HG02759 (cell line): ENCODE measurements around the gene ARF1.

Source experiments
- ATAC-seq: cut with Tn5 transposase; IDR thresholded peaks from one replicate; pipeline ENCODE4 v1.9.1; 2021; ENCODE audit warnings: mild to moderate bottlenecking, moderate library complexity; ENCODE audit not compliant: unreplicated experiment

Gene ARF1

DNA sequence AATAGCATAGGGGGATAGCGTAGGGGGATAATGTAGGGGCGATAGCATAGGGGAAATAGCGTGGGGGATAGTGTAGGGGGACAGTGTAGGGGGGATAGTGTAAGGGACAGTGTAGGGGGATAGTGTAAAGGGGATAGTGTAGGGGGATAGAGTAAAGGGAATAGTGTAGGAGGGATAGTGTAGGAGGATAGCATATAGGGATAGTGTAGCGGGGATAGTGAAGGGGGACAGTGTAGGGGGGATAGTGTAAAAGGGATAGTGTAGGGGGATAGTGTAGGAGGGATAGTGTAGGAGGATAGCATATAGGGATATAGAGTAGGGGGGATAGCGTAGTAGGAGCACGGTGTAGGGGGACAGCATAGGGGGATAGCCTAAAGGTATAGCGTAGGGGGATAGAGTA lies 14.1 kb upstream of the ARF1 start:
- no peak for ATAC-seq

DNA sequence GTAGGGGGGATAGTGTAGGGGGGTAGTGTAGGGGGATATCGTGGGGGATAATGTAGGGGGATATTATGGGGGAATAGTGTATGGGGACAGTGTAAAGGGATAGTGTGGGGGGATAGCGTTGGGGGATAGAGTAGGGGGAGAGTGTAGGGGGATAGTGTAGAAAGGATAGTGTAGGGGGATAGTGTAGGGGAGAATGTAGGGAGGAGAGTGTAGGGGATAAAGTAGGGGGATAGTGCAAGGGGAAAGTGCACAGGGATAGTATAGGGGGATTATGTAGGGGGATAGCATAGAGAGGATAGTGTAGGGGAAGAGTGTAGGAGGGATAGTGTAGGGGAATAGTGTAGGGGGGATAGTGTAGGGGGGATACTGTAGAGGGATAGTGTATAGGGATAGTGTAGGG lies 12.3 kb upstream of the ARF1 start:
- no peak for ATAC-seq

- ATAC-seq: no peak
These were observed 11.7 kb upstream of the ARF1 start for GRCh38 chr1:228070851-228071250.

GRCh38 chr1:228071839-228072657 lies 10.5 kb upstream of the ARF1 start:
- no peak for ATAC-seq

DNA sequence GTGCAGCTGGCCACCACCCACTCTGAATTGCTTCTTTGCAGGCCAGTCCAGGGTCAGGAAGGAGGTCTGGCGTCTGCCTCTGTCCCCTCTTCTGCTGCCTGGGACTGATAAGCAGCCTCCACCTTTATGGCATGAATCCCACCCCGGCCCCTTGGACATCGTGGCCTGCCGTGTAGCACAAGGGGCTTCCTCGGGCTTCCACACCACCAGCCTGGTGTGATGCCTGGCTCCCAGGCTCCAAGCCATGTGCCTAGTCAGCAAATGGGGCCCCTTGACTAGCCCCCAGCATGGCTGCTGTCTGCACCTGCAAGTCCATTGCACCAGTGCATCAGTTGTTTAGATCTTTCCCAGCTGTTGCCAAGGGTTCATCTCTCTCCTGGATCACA lies 9.9 kb upstream of the ARF1 start:
- ATAC-seq: no peak

- no peak for ATAC-seq
These were observed 9.2 kb upstream of the ARF1 start for GRCh38 chr1:228073061-228073856.

DNA sequence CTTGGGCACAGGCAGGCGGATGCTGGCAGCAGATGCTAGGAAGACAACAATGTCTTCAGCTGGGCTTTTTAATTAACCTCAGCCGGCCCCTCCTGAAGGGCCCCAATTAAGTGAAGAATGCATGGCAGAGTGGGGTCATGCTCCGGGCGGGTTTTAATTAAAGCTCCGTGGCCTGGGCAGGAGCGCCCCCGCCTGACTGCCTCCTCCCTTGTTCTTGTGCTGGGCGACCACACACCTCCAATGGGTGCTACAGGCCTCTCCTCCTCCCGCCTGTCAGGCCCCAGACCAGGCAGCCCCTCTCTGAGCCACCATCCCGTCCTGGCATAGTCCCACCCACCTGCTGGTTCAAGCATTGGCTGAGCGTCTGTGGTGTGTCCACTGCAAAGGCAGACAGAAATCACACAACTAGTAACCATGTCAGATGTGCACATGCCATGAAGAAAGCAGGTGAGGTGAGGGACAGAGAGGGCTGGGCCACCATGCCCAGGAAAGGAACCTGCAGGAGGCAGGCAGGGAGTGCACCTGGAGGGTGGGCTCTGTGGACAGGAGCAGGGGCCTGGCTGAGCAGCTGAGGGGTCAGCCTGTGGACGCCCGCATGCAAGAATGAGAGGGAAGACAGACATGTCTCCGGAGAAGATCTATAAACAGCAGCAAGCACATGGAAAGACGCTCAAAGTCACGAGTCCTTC lies 8.5 kb upstream of the ARF1 start:
- ATAC-seq: no peak

GRCh38 chr1:228074954-228075730 lies 7.4 kb upstream of the ARF1 start:
- no peak for ATAC-seq

GRCh38 chr1:228075801-228076271 lies 6.7 kb upstream of the ARF1 start:
- no peak for ATAC-seq

- ATAC-seq: no peak
These were observed 5.6 kb upstream of the ARF1 start for GRCh38 chr1:228076796-228077430.

DNA sequence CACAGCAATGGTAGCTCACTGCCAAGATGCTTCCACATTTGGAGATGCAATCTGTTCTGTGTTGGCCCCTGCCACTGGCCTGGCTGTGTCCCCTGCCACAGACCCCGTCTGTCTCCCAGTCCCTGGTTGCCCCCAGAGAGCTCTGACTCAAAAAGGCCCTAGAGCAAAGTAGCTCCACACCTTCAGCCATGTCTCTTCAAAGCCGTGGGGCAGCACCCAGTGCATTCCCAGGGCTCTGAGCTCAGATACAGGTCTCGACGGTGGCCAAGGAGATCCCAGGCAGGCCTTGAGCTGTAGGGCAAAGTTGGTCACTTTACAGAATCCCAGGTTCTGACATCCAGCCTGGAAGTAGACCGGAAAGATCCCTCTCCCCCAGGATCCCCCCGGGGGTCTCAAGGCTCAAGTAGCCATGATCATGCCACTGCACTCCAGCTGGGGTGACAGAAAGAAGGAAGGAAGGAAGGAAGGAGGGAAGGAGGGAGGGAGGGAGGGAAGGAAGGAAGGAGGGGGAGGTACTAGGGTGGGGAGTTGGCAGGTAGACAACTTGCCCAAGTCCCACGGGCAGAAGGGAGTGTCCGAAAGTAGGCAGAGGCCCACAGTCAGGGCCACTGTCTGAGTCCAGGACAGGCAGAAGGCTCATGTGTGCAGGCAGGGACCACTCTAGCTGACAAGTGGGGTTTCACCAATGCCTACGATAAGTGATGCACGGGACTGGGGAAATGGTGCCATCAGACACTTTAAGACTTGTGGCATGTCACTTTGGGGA lies 4.8 kb upstream of the ARF1 start:
- no peak for ATAC-seq

DNA sequence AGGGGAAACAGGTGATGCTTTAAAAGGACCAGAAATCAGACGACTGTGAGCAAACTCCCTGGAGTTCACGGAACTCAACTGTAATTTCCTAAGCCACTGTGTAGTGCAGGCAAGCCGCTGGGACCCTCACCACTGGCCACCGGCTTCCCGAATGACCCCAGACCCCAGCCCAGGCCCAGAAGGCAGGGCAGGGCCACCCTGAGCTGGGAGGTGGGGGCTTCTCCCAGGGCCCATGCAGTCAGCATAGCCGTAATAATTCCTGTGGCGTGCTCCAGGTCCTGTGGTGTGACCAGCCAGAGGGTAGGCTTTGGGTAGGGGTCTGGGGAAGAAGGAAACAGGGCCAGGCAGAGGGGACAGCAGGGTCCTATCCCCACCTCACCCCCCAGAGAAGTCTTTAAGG lies 3.5 kb upstream of the ARF1 start:
- no peak for ATAC-seq

GRCh38 chr1:228079601-228080263 lies 2.8 kb upstream of the ARF1 start:
- no peak for ATAC-seq

DNA sequence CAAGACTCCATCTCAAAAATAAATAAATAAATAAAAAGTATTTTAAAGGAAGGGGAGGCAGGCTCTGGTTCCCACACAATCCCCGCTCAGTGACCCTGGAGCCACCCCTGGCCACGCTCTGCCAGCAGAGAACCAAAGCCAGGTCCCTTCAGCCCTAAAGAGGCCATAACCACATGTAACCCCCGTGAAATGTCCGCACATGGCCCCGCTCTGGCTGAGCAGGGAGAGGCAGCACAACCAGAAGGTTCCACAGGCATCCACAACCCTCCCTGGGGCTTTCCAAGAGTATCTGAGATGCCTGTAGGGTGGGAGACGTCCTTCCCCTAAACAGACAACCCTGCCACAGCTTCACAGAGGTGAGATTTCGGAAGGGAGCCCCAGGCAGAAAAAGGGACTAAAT lies 1.4 kb upstream of the ARF1 start:
- ATAC-seq: no peak

DNA sequence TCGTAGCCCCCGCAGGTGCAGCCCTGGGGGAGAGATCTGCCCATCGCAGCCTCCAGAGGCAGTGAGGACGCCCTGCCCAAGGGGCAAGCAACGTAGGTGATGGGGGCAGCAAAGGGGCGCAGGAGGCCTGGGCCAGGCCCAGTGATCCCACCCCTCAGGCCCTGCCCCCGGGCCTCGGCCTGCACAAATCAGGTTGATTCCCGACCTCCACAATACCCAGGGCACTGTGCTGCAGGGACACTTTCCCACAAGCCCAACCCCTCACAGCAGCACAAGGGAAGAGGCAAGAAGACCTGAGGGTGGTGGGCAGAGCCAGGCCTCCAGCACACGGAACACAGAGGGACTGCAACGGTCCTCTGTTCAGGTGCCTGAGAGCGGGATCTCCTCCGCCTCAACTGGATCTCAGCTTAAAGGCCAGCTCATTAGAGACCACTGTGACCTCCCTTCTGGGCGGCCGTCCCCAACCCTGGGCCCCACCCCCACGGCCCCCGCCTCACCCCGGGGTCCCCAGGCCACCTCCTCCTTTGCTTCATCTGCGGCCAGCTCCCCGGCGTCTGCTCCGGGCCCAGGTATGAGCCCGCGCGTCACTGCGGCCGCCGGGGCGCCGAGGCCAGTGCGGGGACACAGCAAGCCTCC lies 812 bp upstream of the ARF1 start:
- peak; percentile 9 for ATAC-seq

DNA sequence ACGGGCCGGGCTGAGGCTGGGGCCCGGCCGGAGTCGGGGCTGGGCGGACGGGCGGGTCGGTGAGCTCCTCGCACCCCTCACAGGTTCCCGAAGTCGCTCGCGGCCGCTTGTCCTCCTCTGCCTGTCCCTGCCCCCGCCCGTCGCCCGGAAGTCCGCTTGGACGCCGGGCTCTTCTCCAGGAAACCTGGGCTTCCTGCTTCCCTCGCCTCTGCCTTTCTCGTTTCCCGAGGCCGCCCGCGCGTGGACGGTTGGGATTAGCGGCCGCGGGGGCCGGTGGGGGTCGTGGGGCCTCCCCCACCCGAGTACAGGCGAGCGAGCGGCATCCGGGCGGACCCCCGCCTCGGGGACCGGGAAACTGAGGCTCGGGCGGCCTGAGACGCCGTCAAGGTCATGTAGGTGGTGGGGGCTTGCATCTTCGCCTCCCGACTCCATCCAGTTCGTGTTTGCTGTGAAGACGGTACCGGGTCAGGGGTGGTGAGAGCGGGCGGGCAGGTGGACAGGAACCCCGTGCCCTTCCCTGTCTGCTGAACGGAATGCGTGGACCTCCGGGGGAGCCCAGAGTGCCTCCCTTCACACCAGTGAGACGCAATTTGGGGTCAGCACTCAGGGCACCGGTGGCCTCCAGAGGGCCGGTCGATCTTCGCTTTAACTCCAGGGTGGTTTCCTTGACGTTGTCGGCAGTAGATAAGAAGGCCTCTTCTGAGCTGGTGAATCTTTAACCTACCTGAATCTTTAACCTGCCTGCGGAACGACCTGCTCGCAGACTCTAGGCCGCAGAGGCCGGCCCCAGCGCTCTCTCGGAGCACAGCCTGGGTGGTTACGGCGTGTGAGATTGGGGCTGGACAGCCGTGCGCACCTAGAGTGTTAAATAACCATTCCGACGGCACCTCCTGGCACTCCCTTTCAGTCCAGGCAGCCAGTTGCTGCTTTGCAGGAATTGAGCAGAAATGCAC lies 686 bp downstream of the ARF1 start:
- ATAC-seq: peak; percentile 26

- ATAC-seq: no peak
These were observed 1.4 kb downstream of the ARF1 start for GRCh38 chr1:228083871-228084278.
